GM21381 (cell line): ENCODE results near the gene STAP2.
"Not testable (repeated sequence)": the region's sequence is repeated elsewhere in the genome, so short reads cannot be mapped to it uniquely, and the experiment has no call there.

Source experiments
- ATAC-seq: cut with Tn5 transposase; IDR thresholded peaks from one replicate; pipeline ENCODE4 v1.9.1; 2021; ENCODE audit warnings: mild to moderate bottlenecking, moderate library complexity; ENCODE audit not compliant: unreplicated experiment

Gene STAP2

DNA sequence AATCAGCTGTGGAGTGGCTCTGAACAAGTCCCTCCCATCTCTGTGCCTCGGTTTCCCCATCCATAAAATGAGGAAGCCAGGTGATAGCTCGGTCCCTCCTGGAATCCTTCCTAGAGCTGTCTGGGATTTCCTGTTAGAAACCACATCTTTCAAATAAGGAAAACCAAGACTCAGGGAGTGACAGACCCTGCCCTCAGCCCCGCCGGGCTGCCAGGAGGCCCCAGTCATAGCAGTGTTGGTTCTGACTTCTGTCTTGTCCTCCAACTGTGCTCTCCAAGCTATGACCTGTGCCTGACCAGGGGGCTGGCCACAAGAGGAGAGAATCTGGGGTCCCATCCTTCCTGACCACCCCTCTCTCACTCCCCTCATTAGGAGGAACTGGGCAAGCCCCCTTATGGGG lies 60.6 kb downstream of the STAP2 start:
- no peak for ATAC-seq

DNA sequence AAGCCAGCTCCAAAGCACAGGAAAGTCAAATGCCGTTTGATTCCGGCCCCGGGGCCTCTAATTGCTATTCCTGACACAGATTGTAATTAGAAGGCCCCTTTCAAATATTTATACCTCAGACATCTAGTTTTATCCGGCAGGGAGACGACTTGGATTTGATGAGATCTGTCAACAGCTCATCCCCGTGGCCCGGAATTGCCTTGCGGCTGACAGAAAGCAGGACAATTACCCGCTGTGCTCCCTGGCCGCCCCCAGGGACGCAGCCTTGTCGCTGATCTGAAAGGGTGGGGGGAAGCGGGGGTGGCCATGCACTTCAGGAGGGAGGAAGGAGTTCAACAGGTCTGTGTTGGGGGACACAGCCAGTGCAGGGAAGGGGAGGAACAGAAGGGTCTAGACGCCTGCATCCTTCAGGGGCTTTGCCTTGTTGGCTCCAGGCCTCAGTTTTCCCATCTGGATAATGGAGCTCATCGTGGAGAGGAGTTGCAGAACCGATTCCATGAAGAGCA lies 61.4 kb downstream of the STAP2 start:
- ATAC-seq = no peak

DNA sequence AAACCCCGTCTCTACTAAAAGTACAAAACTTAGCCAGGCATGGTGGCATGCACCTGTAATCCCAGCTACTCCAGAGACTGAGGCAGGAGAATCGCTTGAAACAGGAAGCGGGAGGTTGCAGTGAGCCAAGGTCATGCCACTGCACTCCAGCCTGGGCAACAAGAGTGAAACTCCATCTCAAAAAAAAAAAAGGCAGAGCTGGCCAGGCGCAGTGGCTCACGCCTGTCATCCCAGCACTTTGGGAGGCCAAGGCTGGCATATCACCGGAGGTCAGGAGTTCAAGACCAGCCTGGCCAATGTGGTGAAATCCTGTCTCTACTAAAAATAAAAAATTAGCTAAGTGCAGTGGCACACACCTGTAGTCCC lies 64.3 kb downstream of the STAP2 start:
- not testable (repeated sequence) for ATAC-seq
